Stimulated activated naive CD8-positive, alpha-beta T cell treated with anti-CD3 and anti-CD28 coated beads, Interleukin-15, Interleukin-2, amounts not matched to agents 100 ng/mL and 50 ng/mL, for 24 hours (primary cell): ENCODE results near the gene CTNNA2.

Source experiments
- H3K27ac Mint-ChIP-seq: one replicate; pipeline ENCODE4 v1.8.0; 2021; ENCODE audit warnings: mild to moderate bottlenecking, mixed read lengths
- H3K27me3 Mint-ChIP-seq: one replicate; pipeline ENCODE4 v1.8.0; 2021; ENCODE audit warnings: mixed read lengths
- H3K36me3 Mint-ChIP-seq: one replicate; pipeline ENCODE4 v1.8.0; 2021; ENCODE audit warnings: low read depth, mixed read lengths
- H3K4me1 Mint-ChIP-seq: one replicate; pipeline ENCODE4 v1.8.0; 2021; ENCODE audit warnings: low read depth, mixed read lengths
- H3K4me3 Mint-ChIP-seq: one replicate; pipeline ENCODE4 v1.8.0; 2021; ENCODE audit warnings: mild to moderate bottlenecking, mixed read lengths
- H3K9me3 Mint-ChIP-seq: one replicate; pipeline ENCODE4 v1.8.0; 2021; ENCODE audit warnings: mixed read lengths

Gene CTNNA2

GRCh38 chr2:79512442-79513401, at the start of gene CTNNA2:
Gene CTNNA2 (plus strand): TSS chr2:79513051.
- H3K36me3 Mint-ChIP-seq, result peaks cover 3% of the 10 kb centered on the region
- H3K4me3 Mint-ChIP-seq, result no peak within 1 kb of the TSS
- no peak within 1 kb of the TSS for H3K27ac Mint-ChIP-seq
- H3K9me3 Mint-ChIP-seq, result peaks cover 6% of the 10 kb centered on the region
- H3K27me3 Mint-ChIP-seq, result peaks cover 23% of the 10 kb centered on the region
- no peaks in the 10 kb centered on the region for H3K4me1 Mint-ChIP-seq

GRCh38 chr2:79487399-79487798, 25.5 kb upstream of the CTNNA2 start:
- no peaks in the 10 kb centered on the region for H3K36me3 Mint-ChIP-seq
- H3K27ac Mint-ChIP-seq, result no peak overlapping the region
- no peaks in the 10 kb centered on the region for H3K27me3 Mint-ChIP-seq
- H3K9me3 Mint-ChIP-seq, result peaks cover 6% of the 10 kb centered on the region
- H3K4me1 Mint-ChIP-seq, result no peaks in the 10 kb centered on the region
- H3K4me3 Mint-ChIP-seq, result no peak overlapping the region

GRCh38 chr2:79511320-79511951, 1.4 kb upstream of the CTNNA2 start:
- Mint-ChIP-seq H3K9me3 (peaks cover 6% of the 10 kb centered on the region), H3K27me3 (peaks cover 23% of the 10 kb centered on the region), H3K4me1 (no peaks in the 10 kb centered on the region), H3K36me3 (peaks cover 3% of the 10 kb centered on the region), H3K4me3 (no peak overlapping the region), H3K27ac (no peak overlapping the region)

GRCh38 chr2:79513711-79514110, 860 bp downstream of the CTNNA2 start:
- Mint-ChIP-seq H3K4me1 (no peaks in the 10 kb centered on the region), H3K36me3 (peaks cover 3% of the 10 kb centered on the region), H3K27me3 (peaks cover 23% of the 10 kb centered on the region), H3K4me3 (no peak overlapping the region), H3K27ac (no peak overlapping the region), H3K9me3 (peaks cover 6% of the 10 kb centered on the region)

- Mint-ChIP-seq H3K27ac (no peak overlapping the region), H3K9me3 (peaks cover 15% of the 10 kb centered on the region), H3K4me3 (no peak overlapping the region), H3K4me1 (no peaks in the 10 kb centered on the region), H3K27me3 (no peaks in the 10 kb centered on the region), H3K36me3 (no peaks in the 10 kb centered on the region)
Measured at GRCh38 chr2:79529636-79530035, 16.8 kb downstream of the CTNNA2 start.

GRCh38 chr2:79530443-79530842, 17.6 kb downstream of the CTNNA2 start:
- Mint-ChIP-seq H3K36me3 (no peaks in the 10 kb centered on the region), H3K9me3 (peaks cover 15% of the 10 kb centered on the region), H3K27ac (no peak overlapping the region), H3K4me3 (no peak overlapping the region), H3K4me1 (no peaks in the 10 kb centered on the region), H3K27me3 (no peaks in the 10 kb centered on the region)

GRCh38 chr2:79547568-79547967, 34.7 kb downstream of the CTNNA2 start:
- Mint-ChIP-seq H3K9me3 (peaks cover 40% of the 10 kb centered on the region), H3K4me3 (no peak overlapping the region), H3K4me1 (no peaks in the 10 kb centered on the region), H3K27ac (no peak overlapping the region), H3K36me3 (no peaks in the 10 kb centered on the region), H3K27me3 (no peaks in the 10 kb centered on the region)

- Mint-ChIP-seq H3K27ac (no peak overlapping the region), H3K9me3 (peaks cover 38% of the 10 kb centered on the region), H3K4me1 (no peaks in the 10 kb centered on the region), H3K27me3 (no peaks in the 10 kb centered on the region), H3K4me3 (no peak overlapping the region), H3K36me3 (no peaks in the 10 kb centered on the region)
Measured at GRCh38 chr2:79552653-79553052, 39.8 kb downstream of the CTNNA2 start.

- Mint-ChIP-seq H3K27ac (no peak overlapping the region), H3K27me3 (no peaks in the 10 kb centered on the region), H3K4me1 (no peaks in the 10 kb centered on the region), H3K4me3 (no peak overlapping the region), H3K9me3 (peaks cover 20% of the 10 kb centered on the region), H3K36me3 (no peaks in the 10 kb centered on the region)
Measured at GRCh38 chr2:79554899-79555298, 42.0 kb downstream of the CTNNA2 start.

GRCh38 chr2:79564065-79564464, 51.2 kb downstream of the CTNNA2 start:
- Mint-ChIP-seq H3K4me3 (no peak overlapping the region), H3K9me3 (peaks cover 10% of the 10 kb centered on the region), H3K4me1 (no peaks in the 10 kb centered on the region), H3K36me3 (no peaks in the 10 kb centered on the region), H3K27me3 (no peaks in the 10 kb centered on the region), H3K27ac (no peak overlapping the region)

GRCh38 chr2:79569048-79569447, 56.2 kb downstream of the CTNNA2 start:
- peaks cover 16% of the 10 kb centered on the region for H3K9me3 Mint-ChIP-seq
- no peaks in the 10 kb centered on the region for H3K4me1 Mint-ChIP-seq
- H3K27ac Mint-ChIP-seq, result no peak overlapping the region
- no peaks in the 10 kb centered on the region for H3K27me3 Mint-ChIP-seq
- H3K36me3 Mint-ChIP-seq, result no peaks in the 10 kb centered on the region
- H3K4me3 Mint-ChIP-seq, result no peak overlapping the region

GRCh38 chr2:79573895-79574674, 61.2 kb downstream of the CTNNA2 start:
- Mint-ChIP-seq H3K27ac (no peak overlapping the region), H3K4me3 (no peak overlapping the region), H3K36me3 (no peaks in the 10 kb centered on the region), H3K4me1 (no peaks in the 10 kb centered on the region), H3K9me3 (peaks cover 7% of the 10 kb centered on the region), H3K27me3 (no peaks in the 10 kb centered on the region)

GRCh38 chr2:79576451-79576850, 63.6 kb downstream of the CTNNA2 start:
- Mint-ChIP-seq H3K27me3 (no peaks in the 10 kb centered on the region), H3K4me3 (no peak overlapping the region), H3K9me3 (peaks cover 5% of the 10 kb centered on the region), H3K4me1 (no peaks in the 10 kb centered on the region), H3K27ac (no peak overlapping the region), H3K36me3 (no peaks in the 10 kb centered on the region)

- Mint-ChIP-seq H3K27me3 (no peaks in the 10 kb centered on the region), H3K4me1 (no peaks in the 10 kb centered on the region), H3K9me3 (peaks cover 3% of the 10 kb centered on the region), H3K4me3 (no peak overlapping the region), H3K36me3 (no peaks in the 10 kb centered on the region), H3K27ac (no peak overlapping the region)
Measured at GRCh38 chr2:79578952-79579351, 66.1 kb downstream of the CTNNA2 start.

- Mint-ChIP-seq H3K27ac (no peak overlapping the region), H3K4me1 (no peaks in the 10 kb centered on the region), H3K4me3 (no peak overlapping the region), H3K9me3 (peaks cover 3% of the 10 kb centered on the region), H3K36me3 (no peaks in the 10 kb centered on the region), H3K27me3 (no peaks in the 10 kb centered on the region)
Measured at GRCh38 chr2:79580175-79580574, 67.3 kb downstream of the CTNNA2 start.
